ENCODE data around the gene CRIP1.
A peak's percentile ranks its signal among the peaks of the same experiment; 100 is the strongest.

CRIP1 gene

GRCh38 chr14:105508069-105508468 is 21.4 kb downstream of the CRIP1 start:
- peaks cover 8 to 26% (median 17%) of the 10 kb centered on the region in 5 donors for H3K27me3 ChIP-seq (ENCODE audit: control insufficient read depth in 5 of 5, insufficient read depth in 4 of 5, low read length in 5 of 5)

GRCh38 chr14:105508601-105509000 is 21.9 kb downstream of the CRIP1 start:
- no peak overlapping the region for H3K9ac ChIP-seq (ENCODE audit: low read length in 5 of 5)
- H3K27ac ChIP-seq (ENCODE audit: low read depth, low read length), result no peak overlapping the region
- H3K4me3 ChIP-seq (ENCODE audit: low read depth in 1 of 5, low read length in 5 of 5), result no peak overlapping the region
- H3K4me1 ChIP-seq (ENCODE audit: control insufficient read depth in 5 of 5, insufficient read depth in 5 of 5, low read length in 5 of 5), result no peaks in the 10 kb centered on the region
- no peaks in the 10 kb centered on the region for H3K36me3 ChIP-seq (ENCODE audit: control insufficient read depth in 5 of 5, insufficient read depth in 5 of 5, low read length in 5 of 5)
- no peaks in the 10 kb centered on the region for H3K9me3 ChIP-seq (ENCODE audit: control insufficient read depth in 5 of 5, low read length in 5 of 5)
- peaks cover 8 to 26% (median 19%) of the 10 kb centered on the region in 5 donors for H3K27me3 ChIP-seq (ENCODE audit: control insufficient read depth in 5 of 5, insufficient read depth in 4 of 5, low read length in 5 of 5)

More at GRCh38 chr14:105508069-105508468, 21.4 kb downstream of the CRIP1 start:
- H3K9ac ChIP-seq (ENCODE audit: low read length in 5 of 5), result no peak overlapping the region
- H3K9me3 ChIP-seq (ENCODE audit: control insufficient read depth in 5 of 5, low read length in 5 of 5), result no peaks in the 10 kb centered on the region
- no peaks in the 10 kb centered on the region for H3K36me3 ChIP-seq (ENCODE audit: control insufficient read depth in 5 of 5, insufficient read depth in 5 of 5, low read length in 5 of 5)
- no peak overlapping the region for H3K4me3 ChIP-seq (ENCODE audit: low read depth in 1 of 5, low read length in 5 of 5)
- no peaks in the 10 kb centered on the region for H3K4me1 ChIP-seq (ENCODE audit: control insufficient read depth in 5 of 5, insufficient read depth in 5 of 5, low read length in 5 of 5)
- H3K27ac ChIP-seq (ENCODE audit: low read depth, low read length), result no peak overlapping the region

GRCh38 chr14:105517096-105517495 is 30.4 kb downstream of the CRIP1 start:
- H3K27ac ChIP-seq (ENCODE audit: low read depth, low read length), result no peak overlapping the region
- H3K4me1 ChIP-seq (ENCODE audit: control insufficient read depth in 5 of 5, insufficient read depth in 5 of 5, low read length in 5 of 5), result no peaks in the 10 kb centered on the region

GRCh38 chr14:105519946-105520698 is 33.4 kb downstream of the CRIP1 start:
- no peaks in the 10 kb centered on the region for H3K36me3 ChIP-seq (ENCODE audit: control insufficient read depth in 5 of 5, insufficient read depth in 5 of 5, low read length in 5 of 5)
- H3K9ac ChIP-seq (ENCODE audit: low read length in 5 of 5), result no peak overlapping the region
- peaks cover 0 to 9% (median 0%) of the 10 kb centered on the region in 5 donors for H3K27me3 ChIP-seq (ENCODE audit: control insufficient read depth in 5 of 5, insufficient read depth in 4 of 5, low read length in 5 of 5)
- no peak overlapping the region for H3K27ac ChIP-seq (ENCODE audit: low read depth, low read length)
- H3K4me3 ChIP-seq (ENCODE audit: low read depth in 1 of 5, low read length in 5 of 5), result no peak overlapping the region
- H3K4me1 ChIP-seq (ENCODE audit: control insufficient read depth in 5 of 5, insufficient read depth in 5 of 5, low read length in 5 of 5), result no peaks in the 10 kb centered on the region
- no peaks in the 10 kb centered on the region for H3K9me3 ChIP-seq (ENCODE audit: control insufficient read depth in 5 of 5, low read length in 5 of 5)

More at GRCh38 chr14:105517096-105517495, 30.4 kb downstream of the CRIP1 start:
- Histone ChIP-seq H3K27me3 (ENCODE audit: control insufficient read depth in 5 of 5, insufficient read depth in 4 of 5, low read length in 5 of 5) (peaks cover 1 to 14% (median 6%) of the 10 kb centered on the region in 5 donors), H3K9me3 (ENCODE audit: control insufficient read depth in 5 of 5, low read length in 5 of 5) (no peaks in the 10 kb centered on the region), H3K36me3 (ENCODE audit: control insufficient read depth in 5 of 5, insufficient read depth in 5 of 5, low read length in 5 of 5) (no peaks in the 10 kb centered on the region), H3K4me3 (ENCODE audit: low read depth in 1 of 5, low read length in 5 of 5) (no peak overlapping the region), H3K9ac (ENCODE audit: low read length in 5 of 5) (no peak overlapping the region)

- no peak overlapping the region for H3K9ac ChIP-seq (ENCODE audit: low read length in 5 of 5)
- H3K4me3 ChIP-seq (ENCODE audit: low read depth in 1 of 5, low read length in 5 of 5), result no peak overlapping the region
- no peaks in the 10 kb centered on the region for H3K9me3 ChIP-seq (ENCODE audit: control insufficient read depth in 5 of 5, low read length in 5 of 5)
- H3K27me3 ChIP-seq (ENCODE audit: control insufficient read depth in 5 of 5, insufficient read depth in 4 of 5, low read length in 5 of 5), result peaks cover 3 to 22% (median 9%) of the 10 kb centered on the region in 5 donors
- H3K36me3 ChIP-seq (ENCODE audit: control insufficient read depth in 5 of 5, insufficient read depth in 5 of 5, low read length in 5 of 5), result no peaks in the 10 kb centered on the region
- H3K4me1 ChIP-seq (ENCODE audit: control insufficient read depth in 5 of 5, insufficient read depth in 5 of 5, low read length in 5 of 5), result peaks cover 0 to 37% (median 31%) of the 10 kb centered on the region in 5 donors
- H3K27ac ChIP-seq (ENCODE audit: low read depth, low read length), result no peak overlapping the region
Observed at GRCh38 chr14:105525326-105525725, 38.6 kb downstream of the CRIP1 start.

- Histone ChIP-seq H3K27me3 (ENCODE audit: control insufficient read depth in 5 of 5, insufficient read depth in 4 of 5, low read length in 5 of 5) (peaks cover 8 to 26% (median 15%) of the 10 kb centered on the region in 5 donors), H3K36me3 (ENCODE audit: control insufficient read depth in 5 of 5, insufficient read depth in 5 of 5, low read length in 5 of 5) (no peaks in the 10 kb centered on the region), H3K4me1 (ENCODE audit: control insufficient read depth in 5 of 5, insufficient read depth in 5 of 5, low read length in 5 of 5) (peaks cover 0 to 37% (median 31%) of the 10 kb centered on the region in 5 donors), H3K9ac (ENCODE audit: low read length in 5 of 5) (peak within 1 kb of the TSS in 3 of 5 donors; percentile 30 to 71 (median 61)), H3K9me3 (ENCODE audit: control insufficient read depth in 5 of 5, low read length in 5 of 5) (no peaks in the 10 kb centered on the region), H3K4me3 (ENCODE audit: low read depth in 1 of 5, low read length in 5 of 5) (peak within 1 kb of the TSS in 4 of 5 donors; percentile 22 to 64 (median 62)), H3K27ac (ENCODE audit: low read depth, low read length) (no peak within 1 kb of the TSS)
Observed at GRCh38 chr14:105525861-105526775, 39.4 kb downstream of the CRIP1 start, which contains the start of gene TMEM121. Gene TMEM121 (plus strand): TSS chr14:105526583. CDS start chr14:105528835, 2,252 bp downstream.

- H3K4me1 ChIP-seq (ENCODE audit: control insufficient read depth in 5 of 5, insufficient read depth in 5 of 5, low read length in 5 of 5), result peaks cover 0 to 37% (median 31%) of the 10 kb centered on the region in 5 donors
- H3K4me3 ChIP-seq (ENCODE audit: low read depth in 1 of 5, low read length in 5 of 5), result peak overlapping the region in 4 of 5 donors; percentile 22 to 64 (median 62)
- no peaks in the 10 kb centered on the region for H3K36me3 ChIP-seq (ENCODE audit: control insufficient read depth in 5 of 5, insufficient read depth in 5 of 5, low read length in 5 of 5)
- no peak overlapping the region for H3K27ac ChIP-seq (ENCODE audit: low read depth, low read length)
- no peaks in the 10 kb centered on the region for H3K9me3 ChIP-seq (ENCODE audit: control insufficient read depth in 5 of 5, low read length in 5 of 5)
- H3K27me3 ChIP-seq (ENCODE audit: control insufficient read depth in 5 of 5, insufficient read depth in 4 of 5, low read length in 5 of 5), result peaks cover 8 to 24% (median 17%) of the 10 kb centered on the region in 5 donors
- peak overlapping the region in 3 of 5 donors; percentile 30 to 71 (median 61) for H3K9ac ChIP-seq (ENCODE audit: low read length in 5 of 5)
Observed at GRCh38 chr14:105526776-105527380, 40.2 kb downstream of the CRIP1 start.

- Histone ChIP-seq H3K9ac (ENCODE audit: low read length in 5 of 5) (peak overlapping the region in 2 of 5 donors; percentile 61 to 71), H3K4me3 (ENCODE audit: low read depth in 1 of 5, low read length in 5 of 5) (peak overlapping the region in 4 of 5 donors; percentile 53 to 64 (median 62)), H3K4me1 (ENCODE audit: control insufficient read depth in 5 of 5, insufficient read depth in 5 of 5, low read length in 5 of 5) (peaks cover 0 to 37% (median 31%) of the 10 kb centered on the region in 5 donors), H3K27ac (ENCODE audit: low read depth, low read length) (no peak overlapping the region), H3K36me3 (ENCODE audit: control insufficient read depth in 5 of 5, insufficient read depth in 5 of 5, low read length in 5 of 5) (no peaks in the 10 kb centered on the region), H3K9me3 (ENCODE audit: control insufficient read depth in 5 of 5, low read length in 5 of 5) (no peaks in the 10 kb centered on the region), H3K27me3 (ENCODE audit: control insufficient read depth in 5 of 5, insufficient read depth in 4 of 5, low read length in 5 of 5) (peaks cover 8 to 26% (median 17%) of the 10 kb centered on the region in 5 donors)
Observed at GRCh38 chr14:105527381-105527825, 40.7 kb downstream of the CRIP1 start.

GRCh38 chr14:105527826-105528585 is 41.3 kb downstream of the CRIP1 start:
- H3K4me1 ChIP-seq (ENCODE audit: control insufficient read depth in 5 of 5, insufficient read depth in 5 of 5, low read length in 5 of 5), result peaks cover 0 to 37% (median 31%) of the 10 kb centered on the region in 5 donors
- no peaks in the 10 kb centered on the region for H3K36me3 ChIP-seq (ENCODE audit: control insufficient read depth in 5 of 5, insufficient read depth in 5 of 5, low read length in 5 of 5)
- peaks cover 8 to 29% (median 17%) of the 10 kb centered on the region in 5 donors for H3K27me3 ChIP-seq (ENCODE audit: control insufficient read depth in 5 of 5, insufficient read depth in 4 of 5, low read length in 5 of 5)
- H3K27ac ChIP-seq (ENCODE audit: low read depth, low read length), result no peak overlapping the region
- no peaks in the 10 kb centered on the region for H3K9me3 ChIP-seq (ENCODE audit: control insufficient read depth in 5 of 5, low read length in 5 of 5)
- H3K9ac ChIP-seq (ENCODE audit: low read length in 5 of 5), result peak overlapping the region in 4 of 5 donors; percentile 51 to 69 (median 56)
- peak overlapping the region in 4 of 5 donors; percentile 53 to 64 (median 62) for H3K4me3 ChIP-seq (ENCODE audit: low read depth in 1 of 5, low read length in 5 of 5)
